ENCODE measurements around the gene NOG.

- no peak for TF ChIP-seq EP300 (IDR thresholded peaks at IDR 0.05)
- TF ChIP-seq CTCF (IDR thresholded peaks at IDR 0.05), result no peak
- TF ChIP-seq POLR2A (IDR thresholded peaks at IDR 0.05), result no peak
Observed at GRCh38 chr17:56594320-56595107, 1.0 kb downstream of the NOG start.

Measured in ovary (tissue), 3 donors.